Gastroesophageal sphincter (tissue), 4 donors: ENCODE results near the gene TNFRSF6B. TPM values are rescaled to one million over a fixed set of nuclear protein-coding genes. Genes with fewer than 3 reads are reported as not detected.

Experiments
- ATAC-seq: fragments of 150-250 bp; one replicate; pipeline ENCODE4 v1.9.1; 2016; ENCODE audit warnings: mild to moderate bottlenecking, moderate library complexity
- H3K27ac ChIP-seq, 4 donors: fragments of 200-600 bp; sonication (generic) in 3 of 4; 1 replicate in 3 of 4; 2 replicates in 1 of 4; pipeline ENCODE4 v1.5.1; 2016 to 2019
- H3K27me3 ChIP-seq: fragments of 200-600 bp; sonication (generic); one replicate; pipeline ENCODE4 v1.5.1; 2019
- H3K36me3 ChIP-seq, 2 donors: fragments of 200-600 bp; sonication (generic); one replicate each; pipeline ENCODE4 v1.5.1; 2019; ENCODE audit warnings: control low read depth in 1 of 2
- H3K4me1 ChIP-seq, 3 donors: fragments of 200-600 bp; sonication (generic); 1 replicate in 2 of 3; 2 replicates in 1 of 3; pipeline ENCODE4 v1.5.1; 2016 to 2019; ENCODE audit warnings: control low read depth in 2 of 3
- H3K4me3 ChIP-seq, 2 donors: fragments of 200-600 bp; sonication (generic); one replicate each; pipeline ENCODE4 v1.5.1; 2019; ENCODE audit warnings: mild to moderate bottlenecking in 1 of 2, moderate library complexity in 1 of 2
- H3K9me3 ChIP-seq, 3 donors: fragments of 200-600 bp; sonication (generic); one replicate each; pipeline ENCODE4 v1.5.1; 2017 to 2019; ENCODE audit warnings: control low read depth in 2 of 3
- EP300 ChIP-seq: sonication (generic); formaldehyde crosslinking; IDR thresholded peaks from one replicate; pipeline ENCODE4 v1.6.1; 2017; ENCODE audit warnings: antibody characterized with exemption, mild to moderate bottlenecking
- POLR2A ChIP-seq, 2 donors: fragments of 450-650 bp; IDR thresholded peaks; one replicate each; pipeline ENCODE4 v1.6.1; 2017; ENCODE audit warnings: antibody characterized with exemption in 2 of 2, mild to moderate bottlenecking in 2 of 2, moderate library complexity in 1 of 2
- POLR2AphosphoS5 ChIP-seq: sonication (generic); formaldehyde crosslinking; IDR thresholded peaks from one replicate; pipeline ENCODE4 v1.6.1; 2017; ENCODE audit warnings: antibody characterized with exemption
- WGBS, 2 donors: methylation state at CpG; one replicate each; pipeline ENCODE4 v1.1.5; 2018; ENCODE audit warnings: low coverage in 1 of 2; 5-methylcytosine and 5-hydroxymethylcytosine counted together
- total RNA-seq, 4 donors: library from RNA; depleted of rRNA; stranded (reverse); fragments of >200 nt; gene quantifications; one replicate each; pipeline ENCODE4 v1.1.0, GENCODE V29; 2016
- TF ChIP-seq, protein P1 (sequence below), 4 experiments: fragments of 200-600 bp in 2 of 4; fragments of 450-650 bp in 2 of 4; sonication (generic) in 1 of 4; IDR thresholded peaks; one replicate each; pipeline ENCODE4 v1.5.1; 2017 to 2019; ENCODE audit warnings: antibody characterized with exemption in 4 of 4, mild to moderate bottlenecking in 2 of 4, moderate library complexity in 2 of 4

Gene TNFRSF6B
- total RNA-seq, 4 donors from 2014 or later = 8.9 to 27.8 (median 15.4) TPM

DNA sequence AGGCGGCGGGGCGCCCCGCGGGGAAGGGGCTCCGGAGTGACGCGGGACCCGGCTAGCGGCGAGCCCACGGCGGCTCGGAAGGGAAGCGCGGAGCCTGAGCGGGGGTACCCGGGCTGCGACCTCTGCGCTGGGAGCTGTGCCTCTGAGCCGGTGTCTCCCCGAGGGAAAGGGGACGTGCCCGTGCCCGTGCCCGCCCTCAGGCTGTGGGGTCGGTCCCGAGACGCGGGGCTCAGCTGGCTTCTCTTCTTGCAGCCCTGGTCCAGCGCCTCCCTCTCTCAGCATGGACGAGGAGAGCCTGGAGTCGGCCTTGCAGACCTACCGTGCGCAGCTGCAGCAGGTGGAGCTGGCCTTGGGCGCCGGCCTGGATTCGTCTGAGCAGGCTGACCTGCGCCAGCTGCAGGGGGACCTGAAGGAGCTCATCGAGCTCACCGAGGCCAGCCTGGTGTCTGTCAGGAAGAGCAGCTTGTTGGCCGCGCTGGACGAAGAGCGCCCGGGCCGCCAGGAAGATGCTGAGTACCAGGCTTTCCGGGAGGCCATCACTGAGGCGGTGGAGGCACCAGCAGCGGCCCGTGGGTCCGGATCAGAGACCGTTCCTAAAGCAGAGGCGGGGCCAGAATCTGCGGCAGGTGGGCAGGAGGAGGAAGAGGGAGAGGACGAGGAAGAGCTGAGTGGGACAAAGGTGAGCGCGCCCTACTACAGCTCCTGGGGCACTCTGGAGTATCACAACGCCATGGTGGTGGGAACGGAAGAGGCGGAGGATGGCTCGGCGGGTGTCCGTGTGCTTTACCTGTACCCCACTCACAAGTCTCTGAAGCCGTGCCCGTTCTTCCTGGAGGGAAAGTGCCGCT, 12.1 kb downstream of the TNFRSF6B start:
- Histone ChIP-seq H3K36me3 (peaks cover 0 to 79% of the 10 kb centered on the region in 2 donors), H3K4me1 (peaks cover 0 to 50% (median 18%) of the 10 kb centered on the region in 3 donors), H3K4me3 (peak overlapping the region; percentile 80 to 97), H3K9me3 (no peaks in the 10 kb centered on the region), H3K27ac (peak overlapping the region in 3 of 4 donors; percentile 90 to 93 (median 92)), H3K27me3 (no peaks in the 10 kb centered on the region)
- WGBS, 2 donors = 12 to 68% methylated on average over 10 to 12 of the region's 67 CpGs
- ATAC-seq = no peak
- TF ChIP-seq POLR2A (IDR thresholded peaks at IDR 0.05) (no peak), EP300 (no peak), POLR2AphosphoS5 (no peak)
- TF ChIP-seq, protein P1, sequence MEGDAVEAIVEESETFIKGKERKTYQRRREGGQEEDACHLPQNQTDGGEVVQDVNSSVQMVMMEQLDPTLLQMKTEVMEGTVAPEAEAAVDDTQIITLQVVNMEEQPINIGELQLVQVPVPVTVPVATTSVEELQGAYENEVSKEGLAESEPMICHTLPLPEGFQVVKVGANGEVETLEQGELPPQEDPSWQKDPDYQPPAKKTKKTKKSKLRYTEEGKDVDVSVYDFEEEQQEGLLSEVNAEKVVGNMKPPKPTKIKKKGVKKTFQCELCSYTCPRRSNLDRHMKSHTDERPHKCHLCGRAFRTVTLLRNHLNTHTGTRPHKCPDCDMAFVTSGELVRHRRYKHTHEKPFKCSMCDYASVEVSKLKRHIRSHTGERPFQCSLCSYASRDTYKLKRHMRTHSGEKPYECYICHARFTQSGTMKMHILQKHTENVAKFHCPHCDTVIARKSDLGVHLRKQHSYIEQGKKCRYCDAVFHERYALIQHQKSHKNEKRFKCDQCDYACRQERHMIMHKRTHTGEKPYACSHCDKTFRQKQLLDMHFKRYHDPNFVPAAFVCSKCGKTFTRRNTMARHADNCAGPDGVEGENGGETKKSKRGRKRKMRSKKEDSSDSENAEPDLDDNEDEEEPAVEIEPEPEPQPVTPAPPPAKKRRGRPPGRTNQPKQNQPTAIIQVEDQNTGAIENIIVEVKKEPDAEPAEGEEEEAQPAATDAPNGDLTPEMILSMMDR (IDR thresholded peaks at IDR 0.05) = no peak

DNA sequence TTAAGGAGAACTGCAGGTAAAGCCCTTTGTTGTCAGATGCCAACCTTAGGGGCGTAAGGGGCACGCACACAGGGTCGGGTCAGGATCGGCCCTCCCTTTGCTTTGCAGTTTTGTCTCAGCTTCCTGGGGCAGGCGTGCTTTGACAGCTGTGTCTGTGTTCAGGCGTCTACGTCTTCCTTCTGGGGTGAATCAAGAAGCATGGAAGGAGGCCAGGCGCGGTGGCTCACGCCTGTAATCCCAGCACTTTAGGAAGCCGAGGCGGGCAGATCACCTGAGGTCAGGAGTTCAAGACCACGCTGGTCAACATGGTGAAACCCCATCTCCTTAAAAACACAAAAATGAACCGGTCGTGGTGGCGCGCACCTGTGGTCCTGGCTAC, 12.7 kb downstream of the TNFRSF6B start:
- H3K4me1 ChIP-seq = peaks cover 0 to 50% (median 18%) of the 10 kb centered on the region in 3 donors
- TF ChIP-seq POLR2A (IDR thresholded peaks at IDR 0.05) = no peak
- no peak for TF ChIP-seq EP300
- TF ChIP-seq, protein P1 (IDR thresholded peaks at IDR 0.05) = no peak
- TF ChIP-seq POLR2AphosphoS5 = no peak
- H3K27me3 ChIP-seq = no peaks in the 10 kb centered on the region
- H3K9me3 ChIP-seq = peaks cover 0 to under 1% (median 0%) of the 10 kb centered on the region in 3 donors
- ATAC-seq = no peak
- peaks cover 0 to 79% of the 10 kb centered on the region in 2 donors for H3K36me3 ChIP-seq
- 87% methylated on average over 3 of the region's 17 CpGs; no CpG with 5 or more reads in 1 of the 2 donors for WGBS, 2 donors
- no peak overlapping the region for H3K27ac ChIP-seq
- H3K4me3 ChIP-seq = peak overlapping the region in 1 of 2 donors; percentile 97

DNA sequence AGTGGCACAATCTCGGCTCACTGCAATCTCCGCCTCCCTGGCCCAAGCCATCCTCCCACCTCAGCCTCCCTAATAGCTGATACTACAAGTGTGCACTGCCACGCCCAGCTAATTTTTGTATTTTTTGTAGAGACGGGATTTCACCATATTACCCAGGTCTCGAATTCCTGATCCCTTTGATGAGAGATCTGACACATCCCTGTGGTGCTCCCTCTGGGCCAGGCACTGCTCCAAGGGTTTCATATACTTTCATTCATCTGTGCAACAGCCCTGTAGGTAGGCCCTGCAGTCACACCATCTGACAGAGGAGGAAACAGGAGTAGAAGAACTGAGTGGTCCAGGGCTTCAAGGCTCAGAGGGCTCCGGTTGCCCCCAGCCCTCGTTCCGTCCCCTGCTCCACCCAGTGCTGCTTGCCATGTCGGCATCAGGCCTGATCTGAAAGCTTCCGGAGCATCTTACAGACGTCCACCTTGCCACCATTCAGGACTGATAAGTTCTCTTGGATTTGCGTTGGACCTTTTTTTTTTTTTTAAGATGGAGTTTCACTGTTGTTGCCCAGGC, 14.7 kb downstream of the TNFRSF6B start:
- no peak for ATAC-seq
- TF ChIP-seq EP300 (no peak), POLR2AphosphoS5 (no peak), POLR2A (IDR thresholded peaks at IDR 0.05) (no peak)
- TF ChIP-seq, protein P1 (IDR thresholded peaks at IDR 0.05) = no peak
- H3K4me3 ChIP-seq = no peak overlapping the region
- WGBS, 2 donors = 64 to 85% methylated on average over 3 to 7 of the region's 12 CpGs
- no peak overlapping the region for H3K27ac ChIP-seq
- H3K4me1 ChIP-seq = peaks cover 0 to 45% (median 18%) of the 10 kb centered on the region in 3 donors
- peaks cover 0 to 21% (median 0%) of the 10 kb centered on the region in 3 donors for H3K9me3 ChIP-seq
- peaks cover 0 to 79% of the 10 kb centered on the region in 2 donors for H3K36me3 ChIP-seq
- no peaks in the 10 kb centered on the region for H3K27me3 ChIP-seq

DNA sequence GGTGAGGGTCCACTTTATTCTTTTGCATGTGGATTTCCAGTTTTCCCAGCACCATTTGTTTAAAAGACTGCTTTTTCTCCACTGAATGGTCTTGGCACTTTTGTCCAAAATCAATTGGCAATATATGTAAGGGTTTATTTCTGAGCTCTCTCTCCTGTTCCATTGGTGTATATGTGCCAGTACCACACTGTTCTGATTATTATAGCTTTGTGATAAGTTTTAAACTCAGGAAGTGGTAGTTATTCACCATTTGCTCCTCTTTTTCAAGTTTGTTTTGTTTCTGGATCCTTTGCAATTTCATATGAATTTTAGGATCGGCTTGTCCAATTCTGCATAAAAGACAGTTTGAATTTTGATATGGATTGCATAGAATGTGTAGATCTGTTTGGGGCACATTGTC, 15.7 kb downstream of the TNFRSF6B start:
- H3K27ac ChIP-seq = no peak overlapping the region
- H3K4me3 ChIP-seq = no peak overlapping the region
- ATAC-seq = no peak
- WGBS, 2 donors = 100% methylated on average over 1 of the region's 1 CpG; no CpG with 5 or more reads in 1 of the 2 donors
- TF ChIP-seq POLR2A (IDR thresholded peaks at IDR 0.05) (no peak), EP300 (no peak), POLR2AphosphoS5 (no peak)
- TF ChIP-seq, protein P1 (IDR thresholded peaks at IDR 0.05) = no peak
- peaks cover 0 to 85% of the 10 kb centered on the region in 2 donors for H3K36me3 ChIP-seq
- peaks cover 0 to 25% (median 0%) of the 10 kb centered on the region in 3 donors for H3K9me3 ChIP-seq
- H3K4me1 ChIP-seq = peaks cover 0 to 35% (median 9%) of the 10 kb centered on the region in 3 donors
- no peaks in the 10 kb centered on the region for H3K27me3 ChIP-seq
